Measurements from ENCODE around the gene DNAJB12.
"Not testable (repeated sequence)": the region's sequence is repeated elsewhere in the genome, so short reads cannot be mapped to it uniquely, and the experiment has no call there.

DNAJB12 gene

DNA sequence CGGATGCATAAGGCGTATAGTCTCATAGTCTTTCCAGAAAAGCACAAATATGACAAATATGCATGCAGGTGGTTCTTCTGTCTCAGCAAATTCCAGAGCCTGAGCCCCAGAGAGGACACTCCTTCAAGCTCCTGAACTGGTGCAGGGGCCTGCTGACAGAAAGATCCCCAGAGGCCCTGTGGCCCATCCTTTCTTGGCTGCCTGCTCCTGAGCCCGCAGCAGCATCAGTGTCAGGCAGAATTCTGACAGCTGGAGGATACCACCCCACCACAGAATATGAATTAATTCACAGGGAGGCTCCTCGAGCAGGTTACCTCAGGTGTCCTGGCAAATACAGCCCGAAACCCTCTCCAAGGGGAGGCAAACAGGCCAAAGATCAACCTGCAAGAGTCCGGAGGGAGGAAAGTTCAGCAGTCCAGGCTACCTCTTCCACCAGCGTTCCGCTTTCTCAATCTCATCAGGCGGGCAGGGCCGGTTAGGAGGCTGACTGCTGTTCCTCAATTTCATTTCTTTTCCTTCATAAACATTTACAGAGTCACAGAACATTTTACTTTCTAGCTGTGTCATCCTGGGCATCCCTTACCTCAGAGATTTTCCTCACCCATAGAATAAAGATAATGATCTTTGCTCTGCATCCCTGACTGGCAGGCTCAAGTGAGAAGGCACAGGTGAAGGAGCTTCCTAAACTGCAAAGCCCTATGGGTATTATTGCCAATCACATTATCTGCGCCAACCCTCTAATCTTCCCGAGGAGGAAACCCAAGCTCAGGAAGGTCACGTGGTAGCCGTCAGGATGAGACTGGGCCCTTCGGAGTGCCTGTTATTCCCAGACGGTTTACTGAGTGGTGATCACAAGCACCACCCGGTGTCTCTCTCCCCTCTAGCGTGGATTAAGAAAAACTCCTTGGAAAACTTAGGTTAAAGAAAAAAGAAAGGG, 1.4 kb downstream of the DNAJB12 start:
- peak; percentile 28 for DNase-seq (ENCODE audit: low spot score)

DNA sequence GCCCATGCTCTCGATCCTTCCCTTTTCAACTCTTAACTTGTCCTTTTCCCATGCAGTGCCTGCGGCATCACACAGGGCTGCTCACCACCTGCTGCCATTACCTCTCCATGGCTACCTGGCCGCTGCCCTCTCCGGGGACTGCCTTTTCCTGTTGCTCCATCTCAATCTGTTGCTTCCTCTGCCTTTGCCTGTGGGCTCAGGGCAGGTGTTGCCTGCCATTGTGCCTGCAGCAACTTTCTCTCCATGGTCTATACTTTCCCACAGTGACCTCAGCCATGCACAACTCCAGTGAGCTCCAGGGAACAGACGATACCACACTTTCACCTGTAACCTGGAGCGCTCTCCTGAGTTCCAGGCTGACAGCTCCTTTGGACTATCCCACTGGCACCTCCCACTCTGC, 3.2 kb downstream of the DNAJB12 start:
- no peak for DNase-seq (ENCODE audit: low spot score)

DNA sequence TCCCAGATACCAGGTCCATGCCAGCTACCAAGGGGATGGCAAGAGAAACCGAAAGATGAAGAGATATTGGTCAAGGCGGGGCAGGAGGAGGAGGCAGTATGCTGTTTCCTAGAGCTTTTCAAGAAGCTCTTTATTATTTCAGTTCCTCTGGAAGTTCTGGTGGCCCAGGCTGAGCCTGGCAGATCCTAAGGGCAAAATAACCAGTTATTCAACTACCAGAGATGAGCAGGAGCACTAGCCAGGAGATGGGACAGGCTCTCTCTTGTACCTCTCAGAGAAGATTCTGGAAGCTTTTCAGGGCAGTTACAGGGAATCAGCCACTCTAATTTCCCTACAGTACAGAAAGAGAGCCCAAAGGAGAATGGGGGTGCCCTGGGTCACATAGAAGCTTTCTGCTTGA, 5.3 kb downstream of the DNAJB12 start:
- DNase-seq (ENCODE audit: low spot score), result no peak

DNA sequence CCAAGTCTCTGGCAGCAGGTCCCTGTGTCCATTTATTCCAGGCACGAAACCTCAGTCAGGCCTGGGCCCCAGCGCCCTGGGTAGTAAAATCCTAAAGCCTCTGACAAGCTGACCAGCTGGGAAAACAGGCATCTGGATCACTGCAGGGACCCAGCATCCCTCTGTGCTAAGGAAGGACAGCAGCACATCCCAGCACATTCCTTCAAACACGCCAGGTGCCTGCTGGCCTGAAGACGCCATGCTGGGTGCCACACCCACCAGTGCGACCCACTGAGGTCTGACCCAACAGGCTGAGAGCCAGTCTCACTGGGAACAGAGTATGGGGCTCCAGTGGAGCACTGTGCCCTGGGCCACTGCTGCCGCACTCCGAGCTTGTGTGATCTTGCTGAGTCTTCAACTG, 6.4 kb downstream of the DNAJB12 start:
- no peak for DNase-seq (ENCODE audit: low spot score)

DNA sequence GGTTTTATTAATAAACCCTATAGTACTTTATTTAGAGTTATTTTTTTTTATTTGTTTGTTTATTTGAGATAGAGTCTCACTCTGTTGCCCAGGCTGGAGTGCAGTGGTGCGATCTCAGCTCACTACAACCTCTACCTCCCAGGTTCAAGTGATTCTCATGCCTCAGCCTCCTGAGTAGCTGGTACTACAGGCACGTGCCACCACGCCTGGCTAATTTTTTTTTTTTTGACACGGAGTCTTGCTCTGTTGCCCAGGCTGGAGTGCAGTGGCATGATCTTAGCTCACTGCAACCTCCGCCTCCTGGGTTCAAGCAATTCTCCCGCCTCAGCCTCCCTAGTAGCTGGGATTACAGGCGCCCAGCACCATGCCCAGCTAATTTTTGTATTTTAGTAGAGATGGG, 8.6 kb downstream of the DNAJB12 start:
- DNase-seq (ENCODE audit: low spot score), result not testable (repeated sequence)

DNA sequence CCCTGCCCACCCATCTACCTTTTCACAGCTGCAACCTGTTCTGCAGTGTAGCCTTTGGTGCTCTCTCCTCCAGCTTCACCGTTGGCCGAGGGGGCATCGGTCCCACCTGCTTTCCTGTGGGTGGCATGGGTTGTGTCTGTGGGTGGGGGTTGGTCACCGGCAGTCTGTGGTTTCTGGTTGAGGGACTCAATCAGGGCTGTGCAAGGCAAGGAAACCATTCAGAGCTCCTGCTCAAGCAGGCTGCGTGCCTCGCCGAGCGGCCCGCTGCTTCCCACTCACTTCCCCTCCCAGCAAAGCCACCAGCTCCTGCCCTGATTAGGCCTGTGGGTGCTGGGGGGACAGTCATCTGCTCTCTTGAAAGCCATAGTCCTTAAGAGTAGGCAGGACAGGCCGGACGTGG, 9.8 kb downstream of the DNAJB12 start:
- no peak for DNase-seq (ENCODE audit: low spot score)

DNA sequence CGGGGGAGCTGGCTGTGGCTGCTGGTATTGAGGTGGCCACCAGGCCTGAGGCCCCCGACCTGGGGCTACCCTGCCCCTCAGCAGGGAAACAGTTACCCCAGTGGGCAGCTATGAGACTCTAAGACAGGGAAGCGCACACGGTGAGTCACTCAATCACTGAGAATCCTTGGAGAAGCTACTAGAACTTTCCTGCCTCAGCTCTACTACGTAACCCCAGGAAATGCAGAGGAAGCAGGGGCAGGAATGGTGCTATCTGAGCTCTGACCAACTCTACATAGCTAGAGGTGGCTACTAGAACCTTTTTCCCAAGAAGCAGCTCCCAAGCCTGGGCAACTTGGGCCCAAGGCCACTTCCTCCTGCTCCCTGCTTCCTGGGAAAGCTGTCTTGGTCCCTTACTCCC, 11.8 kb downstream of the DNAJB12 start:
- DNase-seq (ENCODE audit: low spot score), result no peak

DNA sequence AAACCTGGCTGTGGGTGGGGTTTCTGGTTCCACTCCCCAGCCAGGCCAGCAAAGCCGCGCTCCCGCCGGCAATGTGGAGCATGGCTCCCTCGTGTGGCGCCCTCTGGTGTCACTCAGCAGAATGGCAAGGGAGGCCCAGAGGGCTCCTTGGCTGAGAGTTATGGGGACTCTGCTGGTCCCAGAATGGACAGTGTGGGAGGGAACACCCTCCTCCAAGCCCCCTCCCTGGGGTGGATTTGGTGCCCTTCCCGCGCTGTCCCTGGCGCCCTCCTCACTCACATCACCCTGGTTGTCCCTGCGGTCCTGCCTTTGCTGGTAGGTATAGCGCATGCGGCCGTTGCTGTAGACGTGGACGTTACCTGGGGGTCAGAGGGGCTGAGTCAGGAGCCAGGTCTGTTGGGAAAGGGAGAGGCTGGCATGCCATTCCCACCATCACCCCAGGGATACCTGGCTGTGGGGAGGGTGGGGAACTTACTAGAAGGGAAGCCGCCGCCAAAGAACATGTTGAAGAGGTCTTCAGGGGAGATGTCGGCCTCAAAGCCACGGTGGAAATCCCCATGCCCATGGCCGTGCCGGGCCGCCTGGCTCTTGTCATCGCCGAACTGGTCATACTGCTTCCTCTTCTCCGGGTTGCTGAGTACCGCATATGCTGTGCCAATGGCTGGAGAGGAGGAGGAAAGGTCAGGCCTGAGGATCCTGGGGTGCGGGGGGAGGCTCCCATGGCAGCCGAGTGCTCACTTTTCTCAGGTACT, 14.0 kb downstream of the DNAJB12 start:
- peak; percentile 76 for DNase-seq (ENCODE audit: low spot score)

DNA sequence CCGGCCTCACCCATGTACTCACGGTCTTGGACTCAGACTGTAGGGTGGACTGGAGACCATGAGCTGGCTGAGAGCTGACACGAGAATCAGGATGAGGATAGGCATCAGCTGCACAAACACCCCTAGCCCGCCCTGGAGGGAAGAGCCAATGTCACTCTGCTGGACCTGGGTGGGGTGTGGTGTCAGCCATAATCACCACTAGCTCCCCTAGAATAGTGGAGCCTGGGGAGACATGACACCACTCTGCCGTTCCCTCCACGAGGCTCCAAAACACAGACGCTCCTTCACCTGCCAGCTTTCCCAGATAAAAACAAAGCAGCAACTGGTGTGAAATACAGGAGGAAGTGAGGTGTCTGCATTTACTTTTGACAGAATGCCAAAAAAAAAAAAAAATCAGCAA, 16.5 kb downstream of the DNAJB12 start:
- DNase-seq (ENCODE audit: low spot score), result no peak

DNA sequence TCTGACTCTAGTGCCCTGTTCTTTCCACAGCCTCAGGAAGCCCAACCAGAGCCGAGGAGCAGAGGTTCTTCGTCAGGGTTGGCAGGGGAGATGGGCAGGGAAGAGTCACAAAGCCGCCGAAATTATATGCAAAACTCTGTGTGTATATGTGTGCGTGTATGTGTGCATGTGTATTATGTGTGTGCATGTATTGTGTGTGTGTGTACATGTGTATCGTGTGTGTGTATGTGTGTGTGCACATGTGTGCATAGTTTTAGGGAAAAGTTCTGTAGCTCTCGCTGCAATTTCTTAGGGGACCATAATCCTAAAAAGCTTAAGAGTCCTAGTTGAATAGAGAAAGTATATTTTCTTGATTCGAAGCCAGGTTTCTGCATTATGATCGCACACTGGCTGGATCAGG, 17.0 kb downstream of the DNAJB12 start:
- no peak for DNase-seq (ENCODE audit: low spot score)

DNA sequence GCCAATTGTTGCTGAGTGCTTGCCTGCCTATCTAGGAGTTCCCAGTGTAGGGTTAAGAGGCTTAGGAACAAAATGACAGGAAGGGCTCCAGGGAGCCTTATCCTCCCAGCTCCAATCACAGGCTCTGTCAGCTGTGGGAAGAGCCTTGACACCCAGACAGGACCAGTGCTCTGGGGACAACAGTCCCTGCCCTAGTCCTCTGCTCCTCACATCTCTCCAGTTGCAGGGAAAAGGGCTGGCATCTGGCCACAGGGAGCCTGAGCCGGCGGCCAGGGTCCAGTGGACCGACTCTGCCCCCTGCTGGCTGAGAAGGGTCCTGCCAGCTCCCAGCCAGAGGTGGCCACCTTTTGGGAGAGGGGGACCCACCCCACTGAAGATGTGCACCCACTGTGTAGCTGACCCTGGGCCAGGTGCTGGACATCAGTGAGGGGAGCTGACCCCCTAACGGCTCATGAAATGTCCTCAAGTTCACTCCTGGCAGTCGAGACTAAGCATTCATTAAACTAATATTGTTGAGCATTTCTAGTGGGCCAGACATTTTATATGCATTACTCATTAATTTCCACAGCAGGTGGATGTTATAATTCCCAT, 17.6 kb downstream of the DNAJB12 start:
- DNase-seq (ENCODE audit: low spot score), result peak; percentile 71

DNA sequence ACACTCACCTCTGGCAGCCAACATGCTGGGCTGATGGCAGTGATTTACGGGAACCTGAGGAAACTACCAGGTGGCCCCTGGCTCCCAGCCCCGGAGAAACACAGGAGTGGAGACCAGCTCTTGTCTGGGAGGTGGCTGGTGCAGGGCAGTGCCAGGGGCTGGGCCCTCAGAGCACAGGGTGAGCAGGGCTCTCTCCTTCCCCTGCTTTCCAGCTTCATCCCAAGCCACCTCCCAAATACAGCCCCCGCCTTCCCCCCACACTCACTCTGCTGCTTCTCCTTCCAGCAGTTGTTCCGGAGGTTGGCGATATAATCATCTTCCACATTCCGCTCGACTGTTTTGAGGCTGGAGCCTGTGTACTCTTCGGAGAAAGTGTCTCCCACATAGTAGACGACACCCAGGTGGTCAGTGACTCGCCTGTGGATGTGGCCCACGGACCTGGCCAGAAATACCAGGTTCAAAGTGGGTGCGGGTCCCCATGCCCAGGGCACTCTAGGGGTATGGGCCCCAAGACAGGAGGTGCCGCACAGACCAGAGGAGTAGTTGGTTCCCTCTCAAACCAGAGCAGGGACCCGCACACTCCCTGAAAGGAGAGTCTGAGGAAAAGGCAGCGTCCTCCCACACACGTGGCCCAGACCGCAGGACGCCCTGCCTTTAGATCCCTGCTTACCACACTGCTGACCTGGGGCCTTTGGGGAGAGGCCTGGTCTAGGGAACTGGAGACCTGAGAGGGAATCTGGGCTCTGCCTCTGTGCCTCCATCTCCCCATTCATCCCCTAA, 18.3 kb downstream of the DNAJB12 start:
- DNase-seq (ENCODE audit: low spot score), result no peak

DNA sequence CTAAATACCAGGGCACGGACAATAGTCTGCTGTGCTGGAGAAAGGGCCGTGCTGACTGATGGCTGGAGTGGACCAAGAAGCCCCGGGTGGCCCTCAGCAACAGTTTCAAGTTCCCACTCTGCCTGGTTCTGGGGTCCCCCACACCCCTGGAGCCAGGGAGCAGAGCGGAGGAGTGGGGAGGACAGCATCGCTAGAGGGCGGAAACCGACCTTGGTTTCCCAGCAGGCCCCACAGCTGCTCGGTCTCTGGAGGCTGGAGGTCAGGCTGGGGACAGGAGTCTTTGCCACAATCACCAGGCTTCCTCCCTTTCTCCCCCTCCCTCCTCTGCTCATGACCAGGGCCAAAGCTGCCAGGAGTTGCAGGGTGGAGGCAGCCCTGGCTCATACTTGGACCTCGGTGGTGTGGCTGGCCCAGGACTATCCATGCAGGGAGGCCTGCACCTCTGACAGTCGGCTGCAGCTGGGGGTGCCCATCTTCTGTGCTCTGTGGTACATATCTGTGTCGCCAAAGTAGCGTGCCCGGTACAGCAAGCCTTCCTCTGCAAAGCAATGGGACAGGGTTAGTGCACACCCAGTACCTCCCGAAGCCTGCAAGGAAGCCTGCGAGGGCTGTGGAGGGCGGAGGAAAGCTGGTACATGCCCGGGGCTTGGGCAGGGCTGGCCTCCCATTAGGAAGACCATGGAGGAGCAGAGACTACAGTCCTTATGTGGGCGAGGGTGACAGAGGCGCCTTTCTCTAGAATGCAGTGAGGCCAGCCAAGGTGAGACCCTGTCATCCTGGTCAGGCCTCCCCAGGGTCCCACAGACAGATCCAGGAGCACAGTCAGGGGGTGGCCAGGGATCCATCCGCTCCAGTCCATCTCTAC, 19.1 kb downstream of the DNAJB12 start:
- no peak for DNase-seq (ENCODE audit: low spot score)

DNA sequence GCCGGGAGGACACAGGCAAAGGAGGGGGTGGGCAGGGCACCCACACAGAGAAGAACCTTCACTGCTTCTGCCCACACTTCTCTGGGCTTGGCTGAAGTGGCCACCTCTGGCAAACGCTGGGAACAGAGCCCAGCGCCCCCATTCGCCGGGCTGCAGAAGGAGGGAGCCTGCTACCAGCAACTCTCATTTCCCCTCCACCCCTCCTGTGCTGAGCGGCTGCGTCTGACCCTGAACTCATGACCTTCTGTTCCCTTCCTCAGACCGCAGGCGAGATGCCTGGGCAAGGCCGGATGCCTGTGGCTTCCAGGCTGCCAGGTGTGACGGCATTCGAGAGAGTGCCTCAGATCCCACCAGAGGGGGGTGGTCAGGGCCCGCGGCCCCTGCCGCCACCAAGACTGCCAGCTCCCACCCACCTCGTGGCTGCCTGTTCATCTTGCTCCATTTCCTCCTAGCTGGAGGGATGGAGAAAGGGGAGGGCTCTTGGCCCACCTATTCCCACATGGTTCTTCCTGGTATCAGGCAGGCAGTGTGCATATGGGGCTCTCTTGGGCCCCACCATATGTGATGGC, 19.8 kb downstream of the DNAJB12 start:
- no peak for DNase-seq (ENCODE audit: low spot score)

DNA sequence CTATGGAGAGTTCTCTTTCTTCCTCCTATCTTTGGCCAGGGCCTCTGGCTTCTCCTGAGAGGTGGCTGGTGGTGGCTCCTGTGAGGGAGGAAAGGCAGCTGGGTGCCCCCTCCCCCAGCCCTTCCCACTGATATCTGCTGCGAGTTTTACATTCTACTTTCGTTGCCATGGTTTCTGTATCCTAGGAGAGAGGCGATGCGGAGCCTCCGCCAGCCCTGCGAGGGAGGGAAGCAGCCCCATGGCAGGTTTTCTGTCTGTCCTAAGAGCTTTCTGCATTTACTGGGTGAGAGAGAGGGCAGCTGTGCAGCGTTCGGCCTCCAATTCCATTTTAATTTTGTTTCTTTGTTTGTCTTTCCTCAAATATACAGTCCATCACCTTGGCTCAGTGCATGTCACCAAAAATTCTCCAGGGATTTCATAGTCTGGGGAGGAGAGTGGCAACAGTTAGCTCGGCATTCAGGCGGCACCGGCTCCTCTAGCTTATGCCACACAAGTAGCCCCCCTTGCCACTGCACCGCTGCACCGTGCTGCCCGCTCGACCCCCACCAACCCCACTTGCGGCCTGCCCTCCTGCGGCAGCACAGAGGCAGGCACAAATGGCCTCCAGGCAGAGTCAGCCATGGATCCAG, 20.4 kb downstream of the DNAJB12 start:
- DNase-seq (ENCODE audit: low spot score), result no peak

DNA sequence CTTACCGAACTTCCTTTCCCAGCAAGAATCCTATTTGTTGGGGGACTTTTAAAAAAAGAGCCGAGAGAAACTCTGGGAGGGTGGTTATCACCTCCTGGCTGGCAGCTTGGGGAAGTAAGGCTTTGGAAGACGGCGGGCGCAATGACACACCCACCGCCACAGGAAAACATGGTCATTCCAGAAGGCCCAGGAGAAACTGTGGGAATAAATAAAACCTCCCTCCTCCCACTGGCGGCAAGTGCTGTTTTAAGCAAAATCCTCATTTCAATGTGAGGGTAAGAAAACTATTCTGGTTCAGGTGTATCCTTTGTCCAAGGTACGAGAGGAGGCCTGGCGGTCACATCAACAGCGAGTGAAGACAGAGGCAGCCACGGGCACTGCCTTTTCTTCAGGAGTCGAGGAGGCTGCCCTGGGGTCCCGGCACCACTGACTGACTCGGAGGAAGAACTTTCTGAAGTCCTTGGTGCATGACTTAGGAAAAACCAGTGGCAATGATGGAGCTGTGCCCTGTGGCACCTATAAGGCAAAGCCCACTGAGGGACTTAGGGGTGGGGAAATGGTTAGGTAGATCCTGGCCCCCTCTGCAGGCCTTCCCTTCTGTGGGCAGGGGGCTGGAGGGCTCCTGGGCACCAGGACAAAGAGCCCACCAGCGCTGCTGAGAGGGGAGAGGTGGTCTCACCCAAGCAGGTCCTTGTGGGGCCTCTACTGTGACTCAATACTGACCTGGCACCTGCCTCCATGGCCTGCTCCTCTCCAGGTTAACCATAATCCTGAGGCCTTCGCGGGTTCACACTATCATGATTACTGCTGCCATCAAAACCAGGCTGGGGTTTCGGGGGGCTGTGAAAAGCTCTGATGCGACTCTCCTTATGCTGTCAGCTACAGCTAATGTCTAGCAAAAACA, 21.4 kb downstream of the DNAJB12 start:
- no peak for DNase-seq (ENCODE audit: low spot score)

DNA sequence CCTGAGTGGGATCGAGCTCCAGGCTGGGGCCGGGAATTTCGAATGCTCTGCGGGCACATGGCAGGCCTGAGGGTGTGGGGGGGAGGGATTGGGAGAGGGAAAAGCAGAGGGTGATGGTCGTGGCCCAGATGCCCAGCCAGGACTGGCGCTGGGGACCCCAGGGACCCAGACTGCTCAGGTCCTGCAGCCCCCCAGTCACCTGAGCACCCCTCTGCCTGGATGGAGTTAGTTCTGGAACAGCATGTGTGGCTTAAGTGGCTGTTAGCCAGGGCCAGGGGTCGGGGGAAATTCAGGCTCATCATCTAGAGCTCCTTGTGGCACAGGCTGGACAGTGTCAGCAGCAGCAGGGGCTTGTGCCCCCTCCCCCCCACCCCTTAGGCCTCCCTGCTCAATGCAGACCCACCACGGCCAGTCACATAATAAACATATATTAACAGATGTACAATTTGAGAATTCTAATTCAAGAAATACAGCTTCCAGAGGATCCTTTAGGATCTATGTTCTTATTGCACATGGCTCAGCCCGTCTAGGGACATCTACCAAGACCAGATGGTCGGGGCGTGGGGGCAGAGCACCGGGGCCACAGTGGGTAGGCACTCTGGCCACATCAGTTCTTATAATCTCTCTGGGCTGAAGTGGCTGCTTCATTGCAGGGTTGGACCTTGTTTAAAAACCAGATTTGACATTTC, 22.2 kb downstream of the DNAJB12 start:
- no peak for DNase-seq (ENCODE audit: low spot score)

DNA sequence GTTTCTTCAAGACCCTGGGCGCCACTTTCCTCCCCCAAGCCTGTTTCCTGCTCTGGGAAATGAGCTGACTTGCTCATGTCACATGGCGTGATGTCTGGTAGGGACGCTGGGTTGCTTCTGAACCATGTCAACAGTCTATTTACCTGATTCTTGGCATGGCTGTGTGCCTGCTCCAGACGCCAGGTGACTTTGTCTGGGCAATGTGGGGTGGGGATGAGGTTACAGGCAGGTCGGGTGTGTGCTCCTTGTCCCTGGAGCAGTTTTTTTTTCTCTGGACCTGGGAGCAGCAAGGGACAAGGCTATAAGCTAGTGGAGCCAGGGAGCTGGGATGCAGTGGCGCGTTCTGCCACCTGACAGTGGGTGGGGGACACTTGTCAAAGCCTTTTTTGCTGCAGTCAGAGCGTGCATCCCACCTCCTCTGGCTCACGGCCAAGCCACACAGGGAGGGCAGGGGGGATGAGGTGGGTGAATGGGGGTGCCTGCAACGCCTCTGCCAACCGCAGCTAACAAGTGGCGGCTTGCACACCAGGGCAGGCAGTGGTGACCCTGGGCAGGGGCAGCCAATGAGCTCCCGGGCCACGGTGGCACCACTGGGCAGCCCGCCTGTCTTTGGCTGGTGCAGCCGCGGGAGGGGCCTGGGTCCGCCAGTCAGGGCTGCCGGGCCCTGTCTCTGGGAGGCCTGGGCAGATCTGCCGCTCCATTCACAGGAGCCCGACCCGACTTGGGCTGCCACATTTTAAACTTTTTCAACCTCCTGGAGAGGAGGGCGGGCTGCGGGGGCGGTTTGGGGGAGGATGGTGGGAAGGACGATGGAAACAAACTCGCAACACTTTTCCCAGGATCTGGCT, 22.9 kb downstream of the DNAJB12 start:
- no peak for DNase-seq (ENCODE audit: low spot score)
